GM23338 (cell line): ENCODE data around the gene FAT1. TPM values are rescaled to one million over a fixed set of nuclear protein-coding genes. Genes with fewer than 3 reads are reported as not detected.

Source experiments
- ATAC-seq: fragments of 200-7000 bp; cut with Tn5 transposase; 3 replicates; pipeline ENCODE4 v1.9.1; 2020
- DNase-seq: peaks from one replicate; pipeline ENCODE4 v3.0.0-alpha.2; 2015; ENCODE audit warnings: low spot score
- H2AFZ ChIP-seq: fragments of 200-600 bp; sonication (generic); 2 replicates; pipeline ENCODE4 v1.8.0; 2016; ENCODE audit warnings: antibody characterized with exemption, mild to moderate bottlenecking, moderate library complexity
- H3F3A ChIP-seq: fragments of 200-600 bp; sonication (generic); replicated peaks from 2 replicates; pipeline ENCODE4 v1.8.0; 2017; ENCODE audit warnings: antibody characterized with exemption, mixed run types, low read depth
- H3K27ac ChIP-seq: fragments of 200-600 bp; sonication (generic); 2 replicates; pipeline ENCODE4 v1.6.1; 2016; ENCODE audit warnings: low read depth
- H3K27me3 ChIP-seq: fragments of 200-600 bp; sonication (generic); 2 replicates; pipeline ENCODE4 v1.8.0; 2016; ENCODE audit warnings: mild to moderate bottlenecking, mixed run types, moderate library complexity; ENCODE audit not compliant: insufficient read depth
- H3K36me3 ChIP-seq: fragments of 200-600 bp; sonication (generic); 2 replicates; pipeline ENCODE4 v1.8.0; 2016; ENCODE audit warnings: mild to moderate bottlenecking; ENCODE audit not compliant: insufficient read depth
- H3K4me1 ChIP-seq: fragments of 200-600 bp; sonication (generic); 2 replicates; pipeline ENCODE4 v1.8.0; 2016; ENCODE audit warnings: mild to moderate bottlenecking, moderate library complexity; ENCODE audit not compliant: insufficient read depth
- H3K4me2 ChIP-seq: fragments of 200-600 bp; sonication (generic); 2 replicates; pipeline ENCODE4 v1.7.1; 2017; ENCODE audit warnings: mixed run types
- H3K4me3 ChIP-seq: fragments of 200-600 bp; sonication (generic); 2 replicates; pipeline ENCODE4 v1.6.1; 2016; ENCODE audit warnings: mixed run types
- H3K79me2 ChIP-seq: fragments of 200-600 bp; sonication (generic); replicated peaks from 2 replicates; pipeline ENCODE4 v1.8.0; 2017; ENCODE audit warnings: mild to moderate bottlenecking; ENCODE audit not compliant: insufficient read depth
- H3K9me2 ChIP-seq: fragments of 200-600 bp; sonication (generic); 2 replicates; pipeline ENCODE4 v1.8.0; 2017; ENCODE audit not compliant: insufficient read depth
- H4K20me1 ChIP-seq: fragments of 200-600 bp; sonication (generic); replicated peaks from 2 replicates; pipeline ENCODE4 v1.8.0; 2017; ENCODE audit warnings: mild to moderate bottlenecking; ENCODE audit not compliant: insufficient read depth
- H3K27ac Mint-ChIP-seq: 2 replicates; pipeline ENCODE4 v1.8.0; 2020; ENCODE audit warnings: inconsistent platforms, mild to moderate bottlenecking, moderate library complexity, mixed read lengths
- H3K27me3 Mint-ChIP-seq: 3 replicates; pipeline ENCODE4 v1.8.0; 2022; ENCODE audit warnings: low read depth, mild to moderate bottlenecking, moderate library complexity, mixed read lengths, inconsistent platforms; ENCODE audit not compliant: insufficient read depth, poor library complexity
- H3K36me3 Mint-ChIP-seq: 3 replicates; pipeline ENCODE4 v1.8.0; 2021; ENCODE audit warnings: low read depth, mild to moderate bottlenecking, inconsistent platforms, moderate library complexity, mixed read lengths
- H3K4me1 Mint-ChIP-seq: 3 replicates; pipeline ENCODE4 v1.8.0; 2020; ENCODE audit warnings: mild to moderate bottlenecking, inconsistent platforms, mixed read lengths
- H3K4me3 Mint-ChIP-seq: 3 replicates; pipeline ENCODE4 v1.8.0; 2021; ENCODE audit warnings: moderate library complexity, mild to moderate bottlenecking, inconsistent platforms, mixed read lengths
- H3K9me3 Mint-ChIP-seq: 3 replicates; pipeline ENCODE4 v1.8.0; 2020; ENCODE audit warnings: moderate library complexity, mild to moderate bottlenecking, inconsistent platforms, mixed read lengths
- ETS1 ChIP-seq: IDR thresholded peaks from 2 replicates; pipeline ENCODE4 v1.6.1; 2016; ENCODE audit warnings: antibody characterized with exemption
- EZH2 ChIP-seq: fragments of 200-600 bp; sonication (generic); IDR thresholded peaks from one replicate; pipeline ENCODE4 v1.8.0; 2017; ENCODE audit warnings: antibody characterized with exemption, mild to moderate bottlenecking, low read depth; ENCODE audit not compliant: unreplicated experiment
- EZH2phosphoT487 ChIP-seq: fragments of 200-600 bp; sonication (generic); IDR thresholded peaks from one replicate; pipeline ENCODE4 v1.8.1; 2018; ENCODE audit warnings: antibody characterized with exemption; ENCODE audit not compliant: unreplicated experiment
- ZNF114 ChIP-seq: fragments of 250-450 bp; sonication (Bioruptor Pico); IDR thresholded peaks from 2 replicates; pipeline ENCODE4 v1.5.0; 2020; ENCODE audit warnings: mild to moderate bottlenecking, moderate library complexity
- polyA plus RNA-seq: library from polyadenylated mRNA; unstranded; fragments of >200 nt; fragmentation: Nextera tagmentation; extraction: Ambion mirVana; gene quantifications from 2 replicates; pipeline ENCODE4 v1.2.1, GENCODE V29; 2016
- total RNA-seq: library from RNA; depleted of rRNA; stranded (reverse); fragments of >200 nt; shearing (Covaris generic); gene quantifications from 2 replicates; pipeline ENCODE4 v1.2.3, GENCODE V29; 2014

Gene FAT1
- total and polyA plus RNA-seq, 2 experiments from 2014 or later = 37.6 to 137 TPM

DNA sequence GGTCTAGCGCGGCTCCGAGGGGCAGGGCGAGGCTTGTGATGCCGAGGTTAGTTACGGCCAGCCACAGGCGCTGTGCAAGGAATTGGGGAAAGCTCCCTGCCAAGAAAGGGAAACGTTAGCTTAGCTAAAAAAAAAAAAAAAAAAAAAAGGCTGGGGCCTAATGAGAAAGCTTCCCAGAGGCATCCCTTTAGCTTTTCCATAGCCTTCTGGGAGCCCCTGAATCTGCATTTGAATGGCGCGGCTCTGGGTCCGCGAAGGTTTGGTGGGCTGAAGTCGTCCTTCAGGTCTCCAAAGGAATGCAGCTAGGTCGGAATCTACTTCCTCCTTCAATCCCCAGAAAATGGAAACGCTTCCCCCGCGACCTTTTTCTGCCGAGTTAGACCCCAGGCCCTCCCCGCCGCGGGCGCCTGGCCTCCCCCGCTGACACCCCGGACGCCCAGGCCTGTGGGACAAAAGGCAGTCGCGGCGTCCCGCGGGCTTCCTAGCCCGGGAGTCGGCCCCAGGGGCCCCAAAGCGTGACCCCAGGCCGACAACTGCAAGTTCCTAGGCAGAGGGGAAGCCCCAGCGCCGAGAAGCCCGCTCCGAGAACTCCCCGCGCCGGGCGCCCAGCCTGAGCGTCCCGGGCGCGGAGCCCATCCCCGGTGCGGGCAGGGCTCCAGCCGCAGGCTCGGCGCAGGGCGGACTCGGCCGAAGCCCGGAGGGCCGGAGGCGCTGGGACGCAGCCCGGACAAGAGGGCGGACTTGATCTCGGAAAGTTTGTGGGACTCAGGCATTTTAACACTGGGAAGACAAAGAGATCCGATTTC is 605 bp upstream of the FAT1 start:
- Mint-ChIP-seq H3K36me3 (peaks cover 6% of the 10 kb centered on the region; the same call in 2 of the 3 replicates), H3K4me3 (peak overlapping the region; percentile 95), H3K27me3 (peaks cover 29% of the 10 kb centered on the region), H3K4me1 (peaks cover 30% of the 10 kb centered on the region), H3K9me3 (peaks cover 3% of the 10 kb centered on the region; the same call in 2 of the 3 replicates), H3K27ac (peak overlapping the region; percentile 97)
- Histone ChIP-seq H3K4me2 (peak overlapping the region; percentile 89), H3K4me1 (peaks cover 27% of the 10 kb centered on the region), H3K27me3 (peaks cover 53% of the 10 kb centered on the region), H3K4me3 (peak overlapping the region; percentile 79), H3K9me2 (no peaks in the 10 kb centered on the region), H2AFZ (no peak overlapping the region), H4K20me1 (peaks cover 8% of the 10 kb centered on the region; the same call in 1 of the 2 replicates), H3F3A (0 out of 2 replicates have a peak, but pooled peaks cover 2% of the 10 kb centered on the region), H3K36me3 (no peaks in the 10 kb centered on the region), H3K27ac (peak overlapping the region; percentile 96), H3K79me2 (peaks cover 43% of the 10 kb centered on the region)
- DNase-seq (peak; percentile 91), ATAC-seq (peak; percentile 49)
- TF ChIP-seq ZNF114 (CRISPR knock-in tag) (no peak), ETS1 (0 out of 2 replicates have a peak, but pooled peaks have one; percentile 22)

DNA sequence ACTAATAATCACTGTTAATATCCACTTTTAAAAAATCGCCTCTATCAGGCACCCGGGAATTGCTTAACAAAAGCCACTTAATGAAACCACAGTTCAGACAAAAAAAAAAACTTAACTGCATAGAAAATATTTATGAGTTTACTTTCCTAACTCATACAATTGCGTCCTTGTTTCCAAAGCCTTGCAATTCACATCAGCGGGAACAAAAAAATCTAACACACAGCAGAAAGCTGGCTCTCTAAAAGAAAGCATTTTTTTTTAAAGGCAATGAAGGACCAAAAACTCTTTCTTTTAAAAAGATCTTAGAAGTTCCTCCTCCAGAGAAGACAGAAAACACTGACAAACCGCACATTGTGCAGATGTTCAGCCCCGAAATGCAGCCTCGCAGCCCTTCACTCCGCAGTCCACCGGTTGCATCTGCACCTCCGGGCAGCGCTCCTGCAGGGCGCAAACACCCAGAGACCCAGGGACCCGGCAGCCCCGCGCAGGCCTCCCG is 812 bp downstream of the FAT1 start:
- no peak for TF ChIP-seq ETS1
- TF ChIP-seq EZH2phosphoT487 = no peak
- no peak for TF ChIP-seq ZNF114 (CRISPR knock-in tag)
- TF ChIP-seq EZH2 = no peak
- DNase-seq = peak; percentile 52

More for the DNA sequence above, 812 bp downstream of the FAT1 start:
- Mint-ChIP-seq H3K36me3 (peaks cover 11% of the 10 kb centered on the region; the same call in 2 of the 3 replicates), H3K4me3 (peak overlapping the region; percentile 89), H3K4me1 (peaks cover 19% of the 10 kb centered on the region; the same call in 2 of the 3 replicates), H3K27me3 (peaks cover 28% of the 10 kb centered on the region), H3K9me3 (peaks cover 7% of the 10 kb centered on the region; the same call in 2 of the 3 replicates), H3K27ac (peak overlapping the region; percentile 87; the same call in 1 of the 2 replicates)
- peak overlapping the region; percentile 79 for H3K4me3 ChIP-seq
- H3K4me1 ChIP-seq = peaks cover 14% of the 10 kb centered on the region
- H3K27ac ChIP-seq = no peak overlapping the region
- H3K27me3 ChIP-seq = peaks cover 46% of the 10 kb centered on the region
- peaks cover 15% of the 10 kb centered on the region for H4K20me1 ChIP-seq
- H3F3A ChIP-seq = 0 out of 2 replicates have a peak, but pooled peaks cover 2% of the 10 kb centered on the region
- peak; percentile 7 for ATAC-seq
- no peaks in the 10 kb centered on the region for H3K36me3 ChIP-seq
- H3K4me2 ChIP-seq = peak overlapping the region; percentile 89
- peaks cover 58% of the 10 kb centered on the region for H3K79me2 ChIP-seq
- H2AFZ ChIP-seq = no peak overlapping the region
- no peaks in the 10 kb centered on the region for H3K9me2 ChIP-seq
